Right cardiac atrium (tissue), 5 donors: ENCODE results near the gene RSBN1L. TPM values are rescaled to one million over a fixed set of nuclear protein-coding genes. Genes with fewer than 3 reads are reported as not detected.

ENCODE experiments used
- ATAC-seq, 2 donors: fragments of 200-7000 bp; cut with Tn5 transposase; one replicate each; pipeline versions ENCODE4 v1.8.0 to v1.9.1; 2020; ENCODE audit warnings: moderate library complexity in 2 of 2, mild to moderate bottlenecking in 1 of 2
- DNase-seq, 3 donors: peaks; one replicate each; pipeline ENCODE4 v3.0.0-alpha.2; 2020
- H3K27ac ChIP-seq: one replicate; pipeline ENCODE4 v1.5.1; 2013; ENCODE audit warnings: mild to moderate bottlenecking, low read length, control low read depth, moderate library complexity
- H3K27me3 ChIP-seq: one replicate; pipeline ENCODE4 v1.6.1; 2013; ENCODE audit not compliant: control insufficient read depth, insufficient read depth
- H3K4me1 ChIP-seq: one replicate; pipeline ENCODE4 v1.6.1; 2013; ENCODE audit warnings: low read length; ENCODE audit not compliant: control insufficient read depth, insufficient read depth
- H3K4me3 ChIP-seq: one replicate; pipeline ENCODE4 v1.5.1; 2013; ENCODE audit warnings: low read length, control low read depth
- H3K9me3 ChIP-seq: one replicate; pipeline ENCODE4 v1.6.1; 2013; ENCODE audit warnings: low read length; ENCODE audit not compliant: control insufficient read depth
- WGBS: extraction: QIAGEN DNeasy Blood & Tissue Kit; methylation state at CpG from one replicate; pipeline ENCODE4 v1.1.7; 2013; 5-methylcytosine and 5-hydroxymethylcytosine counted together
- intact Hi-C, 4 donors: fragments of 100-400 bp; cut with DNase I; formaldehyde crosslinking; loops; one replicate each; pipeline versions ENCODE4 v1.11.0 to v1.14.0; 2022 to 2023
- polyA plus RNA-seq: library from polyadenylated mRNA; stranded (reverse); fragments of 200-250 nt; gene quantifications from one replicate; pipeline ENCODE4 v1.2.3, GENCODE V29; 2013
- total RNA-seq, 4 donors: library from RNA; stranded (reverse); fragmentation: NEBNext Ultra II Directional; extraction: Animal tissue kit (Norgen Biotek cat#: 25700); gene quantifications; one replicate each; pipeline ENCODE4 v1.2.1, GENCODE V29; 2021
- donor health status: healthy with polysubstance abuse.
- donor health status: DM: no; HTN: yes; CAD: no.
- donor health status: DM: no; HTN: no; CAD: no.
- donor health status: DM: no; HTN: yes; CAD: no; lungs with severe emphysema.
- donor health status: DM: yes; HTN: yes; CAD: no.

The RSBN1L gene
- total and polyA plus RNA-seq, 5 donors: 5.1 to 13.2 (median 13.1) TPM

- Histone ChIP-seq H3K27ac (no peak overlapping the region), H3K4me1 (no peaks in the 10 kb centered on the region), H3K9me3 (no peaks in the 10 kb centered on the region), H3K27me3 (no peaks in the 10 kb centered on the region), H3K4me3 (no peak overlapping the region)
- no peak for ATAC-seq
- 82% methylated on average over 6 of the region's 6 CpGs for WGBS
- no peak for DNase-seq
- intact Hi-C loops: no loop called here
Measured at GRCh38 chr7:77791336-77791735, 95.1 kb downstream of the RSBN1L start.

GRCh38 chr7:77791956-77792355 is 95.7 kb downstream of the RSBN1L start:
- H3K4me1 ChIP-seq: no peaks in the 10 kb centered on the region

GRCh38 chr7:77794000-77794399 is 97.7 kb downstream of the RSBN1L start:
- 87% methylated on average over 4 of the region's 4 CpGs for WGBS
- H3K27me3 ChIP-seq: no peaks in the 10 kb centered on the region
- no peak overlapping the region for H3K27ac ChIP-seq
- intact Hi-C loops: no loop called here
- no peaks in the 10 kb centered on the region for H3K4me1 ChIP-seq
- no peak for ATAC-seq
- H3K9me3 ChIP-seq: no peaks in the 10 kb centered on the region
- DNase-seq: no peak
- H3K4me3 ChIP-seq: no peak overlapping the region

More at GRCh38 chr7:77791956-77792355, 95.7 kb downstream of the RSBN1L start:
- Histone ChIP-seq H3K27ac (no peak overlapping the region), H3K4me3 (no peak overlapping the region), H3K27me3 (no peaks in the 10 kb centered on the region), H3K9me3 (no peaks in the 10 kb centered on the region)
- ATAC-seq (no peak), DNase-seq (no peak)
- 78% methylated on average over 2 of the region's 2 CpGs for WGBS
- intact Hi-C loops: no loop called here

GRCh38 chr7:77796109-77796508 is 99.8 kb downstream of the RSBN1L start:
- Histone ChIP-seq H3K4me3 (no peak overlapping the region), H3K9me3 (no peaks in the 10 kb centered on the region)
- intact Hi-C loops: no loop called here

GRCh38 chr7:77796960-77797359 is 100.7 kb downstream of the RSBN1L start:
- DNase-seq (no peak), ATAC-seq (no peak)
- intact Hi-C loops: no loop called here
- Histone ChIP-seq H3K4me3 (peak overlapping the region; percentile 72), H3K4me1 (no peaks in the 10 kb centered on the region), H3K27ac (no peak overlapping the region), H3K9me3 (no peaks in the 10 kb centered on the region), H3K27me3 (no peaks in the 10 kb centered on the region)
- WGBS: 62% methylated on average over 5 of the region's 5 CpGs

More at GRCh38 chr7:77796109-77796508, 99.8 kb downstream of the RSBN1L start:
- Histone ChIP-seq H3K27me3 (no peaks in the 10 kb centered on the region), H3K27ac (no peak overlapping the region), H3K4me1 (no peaks in the 10 kb centered on the region)
- DNase-seq (no peak), ATAC-seq (no peak)
- 84% methylated on average over 3 of the region's 3 CpGs for WGBS

GRCh38 chr7:77797734-77798393 is 101.6 kb downstream of the RSBN1L start:
- DNase-seq (peak in 2 of 3 donors; percentile 39 to 76), ATAC-seq (peak; percentile 26 to 46)
- no peaks in the 10 kb centered on the region for H3K4me1 ChIP-seq
- H3K4me3 ChIP-seq: peak overlapping the region; percentile 72
- H3K27me3 ChIP-seq: no peaks in the 10 kb centered on the region
- intact Hi-C loops: no loop called here
- no peaks in the 10 kb centered on the region for H3K9me3 ChIP-seq
- peak overlapping the region; percentile 53 for H3K27ac ChIP-seq
- under 1% methylated on average over 35 of the region's 35 CpGs for WGBS

- no peaks in the 10 kb centered on the region for H3K27me3 ChIP-seq
- H3K4me1 ChIP-seq: no peaks in the 10 kb centered on the region
- peak within 1 kb of the TSS; percentile 53 for H3K27ac ChIP-seq
- WGBS: under 1% methylated on average over 61 of the region's 61 CpGs
- H3K4me3 ChIP-seq: peak within 1 kb of the TSS; percentile 72
- H3K9me3 ChIP-seq: no peaks in the 10 kb centered on the region
- DNase-seq: peak; percentile 98 to 99 (median 99)
- intact Hi-C loops: no loop called here
- peak; percentile 98 for ATAC-seq
Measured at GRCh38 chr7:77798394-77799077, 102.3 kb downstream of the RSBN1L start, which contains the start of the genes PHTF2 and TMEM60. TSS of gene PHTF2 (plus strand) at chr7:77798773. TSS of gene TMEM60 (minus strand) at chr7:77798434. CDS start at chr7:77794373, 4,061 bp downstream.

- intact Hi-C loops: no loop called here
- peak overlapping the region; percentile 57 for H3K4me3 ChIP-seq
- H3K9me3 ChIP-seq: no peaks in the 10 kb centered on the region
- H3K4me1 ChIP-seq: no peaks in the 10 kb centered on the region
- 2% methylated on average over 55 of the region's 55 CpGs for WGBS
- peak; percentile 49 to 81 (median 75) for DNase-seq
- peak overlapping the region; percentile 36 for H3K27ac ChIP-seq
- peak; percentile 7 to 22 for ATAC-seq
- no peaks in the 10 kb centered on the region for H3K27me3 ChIP-seq
Measured at GRCh38 chr7:77799078-77799964, 103.1 kb downstream of the RSBN1L start.

- H3K4me3 ChIP-seq: no peak overlapping the region
- DNase-seq (no peak), ATAC-seq (no peak)
- WGBS: 43% methylated on average over 4 of the region's 4 CpGs
- intact Hi-C loops: no loop called here
- H3K27ac ChIP-seq: no peak overlapping the region
- no peaks in the 10 kb centered on the region for H3K27me3 ChIP-seq
- no peaks in the 10 kb centered on the region for H3K9me3 ChIP-seq
- H3K4me1 ChIP-seq: no peaks in the 10 kb centered on the region
Measured at GRCh38 chr7:77800158-77800557, 103.9 kb downstream of the RSBN1L start.

- DNase-seq (no peak), ATAC-seq (no peak)
- intact Hi-C loops: no loop called here
- Histone ChIP-seq H3K9me3 (no peaks in the 10 kb centered on the region), H3K27me3 (no peaks in the 10 kb centered on the region), H3K27ac (no peak overlapping the region), H3K4me3 (no peak overlapping the region), H3K4me1 (no peaks in the 10 kb centered on the region)
- 94% methylated on average over 2 of the region's 2 CpGs for WGBS
Measured at GRCh38 chr7:77800730-77801129, 104.5 kb downstream of the RSBN1L start.
